ENCODE results near the gene SAMD13.

The SAMD13 gene

DNA sequence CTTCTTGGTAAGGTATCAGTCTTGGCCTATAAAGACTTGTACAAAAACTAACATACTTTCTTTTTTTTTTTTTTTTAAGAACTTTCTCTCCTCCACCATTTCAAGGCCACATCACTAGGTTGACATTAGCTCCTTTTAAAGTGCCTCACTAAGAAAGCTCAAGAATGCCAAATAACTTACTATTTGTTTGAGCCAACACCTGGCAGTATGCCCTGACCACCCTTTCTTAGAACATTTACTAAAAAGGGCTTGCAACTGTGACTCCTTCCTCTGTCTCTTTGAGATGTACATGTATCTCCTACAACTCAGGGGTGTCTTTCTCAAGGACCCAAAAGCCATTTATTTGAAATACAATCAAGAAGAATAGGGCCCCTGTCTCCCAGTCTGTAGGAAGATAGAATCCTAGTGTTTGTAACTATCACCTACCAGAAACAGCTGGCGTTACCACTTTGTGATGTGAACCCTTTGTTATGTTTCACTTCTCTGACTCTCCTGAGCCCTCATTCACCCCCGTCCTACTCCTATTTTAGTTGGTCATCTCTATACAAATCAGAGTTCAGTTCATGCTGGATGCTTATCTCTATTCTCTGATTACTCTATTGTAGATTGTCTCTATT, 12.2 kb upstream of the SAMD13 start:
- H3K27me3 ChIP-seq (ENCODE audit: control insufficient read depth, insufficient read depth, low read length) = no peaks in the 10 kb centered on the region
- no peak overlapping the region for H3K27ac ChIP-seq
- H3K4me2 ChIP-seq (ENCODE audit: low read length) = no peak overlapping the region
- H3K36me3 ChIP-seq (ENCODE audit: control insufficient read depth, insufficient read depth, low read length) = no peaks in the 10 kb centered on the region
- H2AFZ ChIP-seq = no peak overlapping the region
- no peak overlapping the region for H3K9ac ChIP-seq
- no peak overlapping the region for H3K4me3 ChIP-seq (ENCODE audit: low read depth, low read length)
- H3K79me2 ChIP-seq = no peaks in the 10 kb centered on the region
- H3K9me3 ChIP-seq (ENCODE audit: control insufficient read depth, low read length) = no peaks in the 10 kb centered on the region
- TF ChIP-seq CTCF (IDR thresholded peaks at IDR 0.05) = no peak
- H3K4me1 ChIP-seq = no peaks in the 10 kb centered on the region

DNA sequence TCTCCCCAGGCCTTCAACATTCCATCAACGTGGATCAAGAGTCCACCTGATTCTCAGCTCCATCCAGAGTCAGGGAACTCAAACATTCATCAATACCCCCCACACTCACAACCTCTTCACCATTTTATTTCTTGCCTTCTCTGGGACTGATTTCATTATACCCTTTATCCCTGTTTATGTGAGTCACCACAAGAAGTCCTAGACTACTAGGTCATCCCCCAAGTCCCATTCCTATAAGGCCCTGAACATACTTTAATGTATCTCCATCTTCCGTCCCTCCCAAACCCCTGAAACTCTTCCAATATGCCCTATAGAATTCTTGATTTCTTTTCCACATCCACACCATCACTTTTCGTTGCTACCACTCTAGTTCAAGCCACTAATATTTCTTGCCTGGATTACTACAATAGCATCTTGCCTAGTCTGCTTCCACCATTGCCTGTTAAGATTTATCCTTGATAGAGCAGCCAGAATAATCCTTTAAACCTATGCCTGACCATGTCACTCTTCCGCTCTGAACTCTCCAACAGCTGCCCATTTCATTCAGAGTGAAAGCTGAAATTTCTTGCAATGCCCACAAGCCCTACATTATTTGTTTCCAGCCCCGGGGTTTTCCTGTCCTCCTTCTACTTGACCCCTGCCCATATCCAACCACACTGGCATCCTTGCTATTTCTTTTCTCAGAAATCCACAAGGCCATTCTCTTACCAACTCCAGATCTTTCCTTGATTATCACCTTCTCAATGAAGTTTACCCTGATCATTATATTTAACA, 9.4 kb upstream of the SAMD13 start:
- no peaks in the 10 kb centered on the region for H3K79me2 ChIP-seq
- no peak overlapping the region for H3K27ac ChIP-seq
- no peaks in the 10 kb centered on the region for H3K9me3 ChIP-seq (ENCODE audit: control insufficient read depth, low read length)
- no peaks in the 10 kb centered on the region for H3K36me3 ChIP-seq (ENCODE audit: control insufficient read depth, insufficient read depth, low read length)
- H3K4me3 ChIP-seq (ENCODE audit: low read depth, low read length) = no peak overlapping the region
- no peak overlapping the region for H2AFZ ChIP-seq
- no peaks in the 10 kb centered on the region for H3K4me1 ChIP-seq
- H3K4me2 ChIP-seq (ENCODE audit: low read length) = no peak overlapping the region
- TF ChIP-seq CTCF (IDR thresholded peaks at IDR 0.05) = no peak
- no peak overlapping the region for H3K9ac ChIP-seq
- no peaks in the 10 kb centered on the region for H3K27me3 ChIP-seq (ENCODE audit: control insufficient read depth, insufficient read depth, low read length)

GRCh38 chr1:84293766-84294165, 7.7 kb upstream of the SAMD13 start:
- no peaks in the 10 kb centered on the region for H3K36me3 ChIP-seq (ENCODE audit: control insufficient read depth, insufficient read depth, low read length)
- H3K9me3 ChIP-seq (ENCODE audit: control insufficient read depth, low read length) = no peaks in the 10 kb centered on the region
- no peak for TF ChIP-seq CTCF (IDR thresholded peaks at IDR 0.05)
- H3K4me2 ChIP-seq (ENCODE audit: low read length) = no peak overlapping the region
- no peaks in the 10 kb centered on the region for H3K4me1 ChIP-seq
- no peaks in the 10 kb centered on the region for H3K27me3 ChIP-seq (ENCODE audit: control insufficient read depth, insufficient read depth, low read length)
- H3K27ac ChIP-seq = no peak overlapping the region
- H3K4me3 ChIP-seq (ENCODE audit: low read depth, low read length) = no peak overlapping the region
- no peak overlapping the region for H3K9ac ChIP-seq
- H2AFZ ChIP-seq = no peak overlapping the region
- H3K79me2 ChIP-seq = no peaks in the 10 kb centered on the region

DNA sequence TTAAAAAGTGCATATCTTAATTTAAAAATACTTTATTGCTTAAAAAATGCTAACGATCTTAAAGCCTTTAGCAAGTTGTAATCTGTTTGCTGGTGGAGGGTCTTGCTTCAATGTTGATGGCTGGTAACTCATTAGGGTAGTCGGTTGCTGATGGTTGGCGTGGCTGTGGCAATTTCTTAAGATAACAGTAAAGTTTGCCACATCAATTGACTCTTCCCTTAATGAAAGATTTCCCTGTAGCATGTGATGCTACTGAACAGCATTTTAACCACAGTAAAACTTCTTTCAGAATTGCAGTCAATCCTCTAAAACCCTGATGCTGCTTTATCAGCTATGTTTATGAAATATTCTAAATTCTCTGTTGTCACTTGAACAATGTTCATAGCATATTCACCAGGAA, 6.8 kb upstream of the SAMD13 start:
- H3K9me3 ChIP-seq (ENCODE audit: control insufficient read depth, low read length) = no peaks in the 10 kb centered on the region
- no peaks in the 10 kb centered on the region for H3K4me1 ChIP-seq
- H3K27ac ChIP-seq = no peak overlapping the region
- no peaks in the 10 kb centered on the region for H3K27me3 ChIP-seq (ENCODE audit: control insufficient read depth, insufficient read depth, low read length)
- no peak overlapping the region for H3K4me3 ChIP-seq (ENCODE audit: low read depth, low read length)
- H3K4me2 ChIP-seq (ENCODE audit: low read length) = no peak overlapping the region
- H3K79me2 ChIP-seq = no peaks in the 10 kb centered on the region
- no peak overlapping the region for H2AFZ ChIP-seq
- no peaks in the 10 kb centered on the region for H3K36me3 ChIP-seq (ENCODE audit: control insufficient read depth, insufficient read depth, low read length)
- no peak overlapping the region for H3K9ac ChIP-seq
- no peak for TF ChIP-seq CTCF (IDR thresholded peaks at IDR 0.05)

Measured in parathyroid adenoma (tissue), 2 donors.